ENCODE data around the gene ARVCF. TPM values are rescaled to one million over a fixed set of nuclear protein-coding genes. Genes with fewer than 3 reads are reported as not detected.
A peak's percentile ranks its signal among the peaks of the same experiment; 100 is the strongest.

Gene ARVCF
- total and polyA plus RNA-seq, 9 of the 15 experiments (the other 6 are each of a cell fraction or from before 2014, with no cell fraction given): 0.03 to 97.4 (median 15.6) TPM

DNA sequence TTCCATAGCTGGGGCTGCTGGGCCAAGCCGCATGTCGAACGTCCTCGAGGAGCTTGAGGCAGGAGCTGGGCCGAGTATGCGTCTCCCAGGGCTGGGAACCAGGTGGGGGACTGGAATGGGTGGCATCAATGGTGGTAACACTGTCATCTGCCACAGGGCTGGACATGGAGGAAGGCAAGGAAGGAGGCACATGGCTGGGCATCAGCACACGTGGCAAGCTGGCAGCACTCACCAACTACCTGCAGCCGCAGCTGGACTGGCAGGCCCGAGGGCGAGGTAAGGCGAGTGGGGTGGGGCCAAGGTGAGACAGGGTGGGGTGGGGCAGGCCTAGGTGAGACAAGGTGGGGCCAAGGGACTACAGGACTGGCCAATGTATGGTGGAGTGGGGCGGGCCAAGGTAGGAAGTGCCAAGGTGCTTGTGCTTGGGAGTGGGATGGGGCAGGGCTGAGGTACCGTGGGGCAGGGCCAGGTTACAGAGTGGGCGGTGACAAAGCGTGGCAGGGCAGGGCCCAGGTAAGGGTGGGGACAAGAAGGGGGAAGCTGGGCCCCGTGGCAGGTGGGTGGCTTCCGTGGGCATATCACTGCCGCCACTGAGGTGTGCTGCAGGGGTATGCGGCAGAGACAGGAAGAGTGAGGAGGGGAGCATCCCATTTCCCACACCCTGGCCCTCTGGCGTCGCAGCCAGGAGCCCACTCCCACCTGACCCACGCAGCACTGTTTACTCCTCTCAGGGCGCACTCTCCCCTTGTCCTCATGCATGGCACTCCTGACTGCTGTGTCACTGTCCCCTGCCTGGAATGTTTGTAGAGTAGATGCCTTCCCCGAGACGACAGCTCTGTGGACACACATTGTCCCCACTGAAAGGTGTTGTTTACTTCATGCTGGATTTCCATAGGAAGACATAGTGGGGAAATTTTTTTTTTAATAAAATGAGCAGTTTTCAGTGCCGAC is 36.0 kb upstream of the ARVCF start (continued):
- TF ChIP-seq PHF8 (IDR thresholded peaks at IDR 0.05; ENCODE audit: borderline replicate concordance, low read length) (0 out of 2 replicates have a peak, but pooled peaks have one; percentile 10), OTX1 (CRISPR knock-in tag; IDR thresholded peaks at IDR 0.05) (0 out of 2 replicates have a peak, but pooled peaks have one; percentile 29), ZBTB17 (CRISPR knock-in tag; IDR thresholded peaks at IDR 0.05) (peak; percentile 46; the same call in 1 of the 2 replicates)

DNA sequence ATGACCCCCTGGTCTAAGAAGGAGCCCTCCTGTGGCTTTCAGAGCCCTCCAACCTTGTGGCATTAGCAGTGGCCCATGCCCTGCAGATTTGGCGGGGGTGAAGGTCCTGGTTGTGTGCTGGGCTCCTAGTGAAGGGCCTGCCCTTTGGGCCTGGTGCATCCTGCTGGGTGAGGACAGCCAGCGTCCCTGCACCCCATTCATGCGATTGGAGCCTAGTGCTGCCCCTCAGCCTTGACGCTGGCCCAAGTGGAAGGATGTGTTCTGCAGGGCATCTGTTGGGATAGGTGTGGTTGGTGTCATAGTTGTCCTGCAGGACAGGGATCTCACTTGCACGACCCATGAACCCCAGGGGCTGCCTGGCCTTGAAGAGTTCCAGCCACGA is 35.3 kb upstream of the ARVCF start:
- no peak overlapping the region for H3K4me3 ChIP-seq
- intact Hi-C loops (cut with micrococcal nuclease) (no loop called here), in situ Hi-C loops (cut with MboI) (no loop called here)
- no peak for DNase-seq (ENCODE audit: extremely low read depth in 1 of 4, low spot score in 3 of 4)
- ATAC-seq: no peak
- ChIA-PET CTCF (ENCODE audit: low intra/inter-chr PET ratio) (no interaction called here), POLR2A (interaction anchor here (0.6 to 1.8 kb wide), 5 partner anchors 9 to 717 kb away, joined by 3 to 6 read pairs (median 5); no protein-coding TSS in a partner anchor)
- BruUV-seq (replicated peaks): no TSS peak
- H3K9me1 ChIP-seq (ENCODE audit: control insufficient read depth, insufficient read depth, low read length): peaks cover 6% of the 10 kb centered on the region
- H3K27ac ChIP-seq (ENCODE audit: extremely low read depth, low read depth, low read length): no peak overlapping the region
- peak overlapping the region in 1 of 2 experiments; percentile 73; a peak in 2 of 4 replicates for H3K9ac ChIP-seq (ENCODE audit: insufficient read depth in 1 of 2, low read depth in 2 of 2, low read length in 2 of 2)
- H2AFZ ChIP-seq (ENCODE audit: low read depth, low read length): no peak overlapping the region
- no peak overlapping the region for H3K4me2 ChIP-seq (ENCODE audit: insufficient read depth, low read length)
- peaks cover 87% of the 10 kb centered on the region for H3K36me3 ChIP-seq (ENCODE audit: control insufficient read depth, insufficient read depth, low read length)
- no peaks in the 10 kb centered on the region for H3K27me3 ChIP-seq (ENCODE audit: control insufficient read depth in 2 of 2, insufficient read depth in 2 of 2, low read length in 2 of 2)
- peaks cover under 1% of the 10 kb centered on the region; the same call in 1 of the 3 replicates for H3K79me2 ChIP-seq (ENCODE audit: control insufficient read depth, insufficient read depth, low read length)
- peaks cover 11% of the 10 kb centered on the region for H3K9me3 ChIP-seq (replicated peaks; ENCODE audit: control insufficient read depth, insufficient read depth, low read depth, low read length)
- H3K4me1 ChIP-seq (replicated peaks in 1 of 2; ENCODE audit: control insufficient read depth in 2 of 2, insufficient read depth in 2 of 2, low read length in 2 of 2): peaks cover 0 to 40% of the 10 kb centered on the region in 2 experiments; a peak in 2 of 5 replicates
- no peak for FAIRE-seq
- H4K20me1 ChIP-seq (replicated peaks; ENCODE audit: control insufficient read depth, insufficient read depth, low read length): peaks cover 2% of the 10 kb centered on the region; the same call in 1 of the 2 replicates
- TF ChIP-seq, protein P1, sequence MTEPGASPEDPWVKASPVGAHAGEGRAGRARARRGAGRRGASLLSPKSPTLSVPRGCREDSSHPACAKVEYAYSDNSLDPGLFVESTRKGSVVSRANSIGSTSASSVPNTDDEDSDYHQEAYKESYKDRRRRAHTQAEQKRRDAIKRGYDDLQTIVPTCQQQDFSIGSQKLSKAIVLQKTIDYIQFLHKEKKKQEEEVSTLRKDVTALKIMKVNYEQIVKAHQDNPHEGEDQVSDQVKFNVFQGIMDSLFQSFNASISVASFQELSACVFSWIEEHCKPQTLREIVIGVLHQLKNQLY (CRISPR knock-in tag; conservative IDR thresholded peaks at IDR 0.05): 0 out of 4 replicates have a peak, but pooled peaks of 1 of the 2 experiments have one; percentile 26
- TF ChIP-seq, protein P2, sequence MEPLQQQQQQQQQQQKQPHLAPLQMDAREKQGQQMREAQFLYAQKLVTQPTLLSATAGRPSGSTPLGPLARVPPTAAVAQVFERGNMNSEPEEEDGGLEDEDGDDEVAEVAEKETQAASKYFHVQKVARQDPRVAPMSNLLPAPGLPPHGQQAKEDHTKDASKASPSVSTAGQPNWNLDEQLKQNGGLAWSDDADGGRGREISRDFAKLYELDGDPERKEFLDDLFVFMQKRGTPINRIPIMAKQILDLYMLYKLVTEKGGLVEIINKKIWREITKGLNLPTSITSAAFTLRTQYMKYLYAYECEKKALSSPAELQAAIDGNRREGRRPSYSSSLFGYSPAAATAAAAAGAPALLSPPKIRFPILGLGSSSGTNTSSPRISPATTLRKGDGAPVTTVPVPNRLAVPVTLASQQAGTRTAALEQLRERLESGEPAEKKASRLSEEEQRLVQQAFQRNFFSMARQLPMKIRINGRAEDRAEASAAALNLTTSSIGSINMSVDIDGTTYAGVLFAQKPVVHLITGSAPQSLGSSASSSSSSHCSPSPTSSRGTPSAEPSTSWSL (CRISPR knock-in tag; IDR thresholded peaks at IDR 0.05; ENCODE audit: borderline replicate concordance): 0 out of 2 replicates have a peak, but pooled peaks have one; percentile 8
- TF ChIP-seq RCOR1 (IDR thresholded peaks at IDR 0.05; ENCODE audit: borderline replicate concordance in 1 of 2, low read depth in 2 of 2, low read length in 2 of 2): no peak
- TF ChIP-seq, protein P3, sequence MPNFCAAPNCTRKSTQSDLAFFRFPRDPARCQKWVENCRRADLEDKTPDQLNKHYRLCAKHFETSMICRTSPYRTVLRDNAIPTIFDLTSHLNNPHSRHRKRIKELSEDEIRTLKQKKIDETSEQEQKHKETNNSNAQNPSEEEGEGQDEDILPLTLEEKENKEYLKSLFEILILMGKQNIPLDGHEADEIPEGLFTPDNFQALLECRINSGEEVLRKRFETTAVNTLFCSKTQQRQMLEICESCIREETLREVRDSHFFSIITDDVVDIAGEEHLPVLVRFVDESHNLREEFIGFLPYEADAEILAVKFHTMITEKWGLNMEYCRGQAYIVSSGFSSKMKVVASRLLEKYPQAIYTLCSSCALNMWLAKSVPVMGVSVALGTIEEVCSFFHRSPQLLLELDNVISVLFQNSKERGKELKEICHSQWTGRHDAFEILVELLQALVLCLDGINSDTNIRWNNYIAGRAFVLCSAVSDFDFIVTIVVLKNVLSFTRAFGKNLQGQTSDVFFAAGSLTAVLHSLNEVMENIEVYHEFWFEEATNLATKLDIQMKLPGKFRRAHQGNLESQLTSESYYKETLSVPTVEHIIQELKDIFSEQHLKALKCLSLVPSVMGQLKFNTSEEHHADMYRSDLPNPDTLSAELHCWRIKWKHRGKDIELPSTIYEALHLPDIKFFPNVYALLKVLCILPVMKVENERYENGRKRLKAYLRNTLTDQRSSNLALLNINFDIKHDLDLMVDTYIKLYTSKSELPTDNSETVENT (CRISPR knock-in tag; IDR thresholded peaks at IDR 0.05): peak; percentile 55; the same call in 1 of the 2 replicates
- 87% methylated on average over 6 of the region's 6 CpGs for WGBS (ENCODE audit: insufficient coverage, low coverage, missing lambda C conversion rate)

All from K562 (cell line).